HG03159 (cell line): Measurements from ENCODE around the gene DPY19L1.
"Not testable (repeated sequence)": the region's sequence is repeated elsewhere in the genome, so short reads cannot be mapped to it uniquely, and the experiment has no call there.

Experiments
- ATAC-seq: cut with Tn5 transposase; IDR thresholded peaks from one replicate; pipeline ENCODE4 v1.9.1; 2021; ENCODE audit warnings: mild to moderate bottlenecking, moderate library complexity; ENCODE audit not compliant: unreplicated experiment

The DPY19L1 gene

DNA sequence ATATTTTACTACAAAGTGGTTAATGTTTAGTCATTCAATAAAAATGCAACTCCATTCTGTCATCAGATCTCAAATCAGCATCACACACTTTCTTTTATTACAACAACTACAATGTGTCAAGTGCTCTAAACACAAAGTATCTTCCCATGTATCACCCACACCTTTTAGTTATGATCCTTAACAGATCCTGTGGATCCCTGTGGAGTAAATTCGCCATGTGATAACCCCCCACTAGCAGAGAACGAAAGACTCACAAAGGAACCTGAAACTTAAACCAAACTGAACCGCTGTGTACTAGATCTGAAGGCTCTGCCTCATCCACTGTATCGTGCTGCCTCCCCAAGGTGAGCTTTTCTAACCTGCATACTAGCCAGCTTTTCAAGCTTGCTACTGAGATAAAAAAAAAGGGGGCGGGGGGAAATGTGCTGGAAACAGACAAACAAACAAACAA lies 1.7 kb downstream of the DPY19L1 start:
- ATAC-seq, result no peak

DNA sequence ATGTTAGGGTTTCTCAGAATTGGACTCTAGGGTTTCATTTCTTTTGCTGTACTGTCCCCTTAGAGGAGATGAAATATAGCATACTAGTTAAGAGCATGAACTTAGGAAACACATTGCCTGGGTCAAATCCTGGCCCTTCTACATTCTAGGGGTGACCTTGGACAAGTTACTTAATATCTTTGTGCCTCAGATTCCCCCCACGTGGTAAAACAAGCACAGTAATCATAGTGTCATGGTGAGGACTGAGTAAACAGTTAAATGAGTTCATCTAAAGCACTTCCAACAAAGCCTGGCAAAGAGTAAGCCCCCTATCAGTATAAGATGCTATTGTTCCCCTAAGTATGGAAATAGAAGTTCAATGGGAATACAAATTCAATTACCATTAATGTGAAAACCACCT lies 5.1 kb downstream of the DPY19L1 start:
- no peak for ATAC-seq

GRCh38 chr7:35030848-35031247 lies 6.4 kb downstream of the DPY19L1 start:
- no peak for ATAC-seq

DNA sequence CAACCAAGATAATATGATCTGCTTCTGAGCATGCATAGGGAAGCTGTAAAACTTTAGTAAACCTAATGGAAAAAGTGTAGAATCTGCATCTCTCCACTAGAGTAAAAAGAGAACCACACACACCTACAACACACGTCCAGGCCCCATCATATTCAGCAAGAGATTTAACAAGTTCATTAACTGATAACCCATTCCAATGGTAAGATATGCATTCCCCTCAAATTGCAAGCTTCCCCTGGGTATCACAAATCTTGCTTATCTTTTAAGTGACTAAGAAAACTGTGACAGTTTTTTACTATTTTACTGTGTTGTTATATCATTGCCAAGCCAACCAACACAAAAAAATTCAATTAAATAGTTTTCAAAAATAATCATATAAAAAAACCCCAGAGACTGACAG lies 8.0 kb downstream of the DPY19L1 start:
- no peak for ATAC-seq

DNA sequence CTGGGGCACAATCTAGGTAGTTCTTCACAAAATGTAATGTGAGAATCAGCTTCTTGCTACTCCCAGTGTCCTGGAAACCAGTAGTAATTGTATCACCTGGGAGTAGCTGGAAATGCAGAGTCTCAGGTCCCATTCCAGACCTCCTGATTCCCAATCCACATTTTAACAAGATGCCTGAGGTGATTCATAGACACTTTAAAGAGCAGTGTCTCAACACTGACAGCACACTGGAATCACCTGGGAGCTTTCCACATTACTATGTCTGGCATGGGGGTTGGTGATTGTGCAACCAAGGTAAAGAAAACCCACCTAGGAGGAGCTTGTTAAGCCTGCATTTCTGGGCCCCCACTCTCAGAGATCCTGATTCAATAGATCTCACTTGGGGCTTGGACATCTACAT lies 11.1 kb downstream of the DPY19L1 start:
- no peak for ATAC-seq

- no peak for ATAC-seq
Measured at GRCh38 chr7:35025369-35025870, 11.9 kb downstream of the DPY19L1 start.

DNA sequence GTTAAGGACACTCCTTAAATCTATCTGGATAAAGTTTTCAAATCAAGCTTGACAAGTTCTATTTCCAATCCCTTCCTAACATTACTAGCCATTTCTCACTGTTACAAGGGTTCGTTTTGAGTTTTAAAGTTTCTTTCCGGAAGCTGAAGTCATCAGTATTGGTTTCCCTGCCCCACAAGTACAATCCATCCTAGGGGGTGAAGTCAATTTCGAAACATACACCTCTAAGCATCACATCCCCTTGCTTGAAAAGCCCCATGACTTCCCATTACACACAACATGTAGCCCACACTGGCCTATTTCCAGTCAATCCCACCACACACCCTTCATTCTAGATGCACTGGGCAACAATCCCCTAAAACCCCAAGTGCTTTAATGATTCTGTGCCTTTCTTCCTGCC lies 13.0 kb downstream of the DPY19L1 start:
- ATAC-seq, result no peak

DNA sequence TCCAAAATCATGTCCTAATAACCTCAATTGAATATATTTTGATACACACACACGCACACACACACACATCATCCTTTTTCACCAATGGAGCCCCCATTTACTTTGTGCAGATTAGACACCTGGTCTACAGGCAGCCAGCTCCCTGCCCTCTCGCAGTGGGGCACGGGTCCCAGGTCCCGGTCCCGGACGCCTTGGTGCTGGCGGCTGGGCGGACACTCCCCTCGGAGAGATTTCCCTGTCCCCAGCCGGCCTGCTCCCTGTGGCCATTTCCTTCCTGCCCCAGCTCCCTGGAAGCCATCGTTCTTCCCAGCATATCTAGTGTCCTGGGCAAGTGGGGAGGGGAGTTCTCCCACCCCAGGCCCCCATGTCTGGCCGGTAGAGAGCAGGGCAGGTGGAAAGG lies 14.6 kb downstream of the DPY19L1 start:
- ATAC-seq, result no peak

DNA sequence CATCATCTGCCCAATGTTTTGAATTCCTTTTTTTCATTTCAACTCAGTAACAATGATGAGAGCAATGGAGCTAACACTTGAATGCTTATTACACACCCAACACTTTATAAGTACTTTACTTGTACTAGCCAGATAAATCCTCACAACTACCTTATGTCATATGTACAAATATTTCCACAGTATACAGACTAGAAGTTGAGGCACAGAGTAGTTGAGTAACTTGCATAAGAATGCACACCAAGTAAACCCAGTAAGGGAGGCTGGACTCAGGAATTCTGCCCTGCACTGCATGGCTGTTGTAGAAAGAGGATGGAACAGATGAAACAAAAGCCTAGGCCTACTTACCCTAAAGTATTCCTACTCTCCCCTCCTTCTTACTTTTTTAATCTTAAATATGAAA lies 15.8 kb downstream of the DPY19L1 start:
- ATAC-seq, result no peak

- no peak for ATAC-seq
Measured at GRCh38 chr7:35019801-35020200, 17.5 kb downstream of the DPY19L1 start.

- no peak for ATAC-seq
Measured at GRCh38 chr7:35019179-35019729, 18.0 kb downstream of the DPY19L1 start.

GRCh38 chr7:35015346-35015859 lies 21.9 kb downstream of the DPY19L1 start:
- ATAC-seq, result no peak

DNA sequence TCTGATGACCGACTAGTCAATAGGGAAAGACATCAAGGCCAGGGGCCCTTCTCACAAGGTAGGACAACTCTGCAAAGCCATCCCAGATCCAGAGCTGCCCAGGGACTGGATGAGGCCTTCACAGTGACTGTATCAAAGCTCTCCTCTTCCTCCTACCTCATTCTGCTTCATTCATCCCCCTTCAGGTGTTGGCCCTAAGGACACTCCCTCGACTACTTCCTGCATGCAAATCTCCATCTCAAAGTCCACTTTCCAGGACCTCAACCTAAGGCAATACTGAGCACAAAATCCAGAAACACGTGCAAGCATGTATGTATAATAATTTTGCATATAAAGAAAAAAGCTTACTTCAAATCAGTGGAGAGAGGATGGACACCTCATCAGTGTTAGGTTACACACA lies 25.1 kb downstream of the DPY19L1 start:
- ATAC-seq, result no peak

GRCh38 chr7:35011085-35011484 lies 26.2 kb downstream of the DPY19L1 start:
- no peak for ATAC-seq

- ATAC-seq, result no peak
Measured at GRCh38 chr7:35007768-35008167, 29.5 kb downstream of the DPY19L1 start.

GRCh38 chr7:35004531-35005095 lies 32.7 kb downstream of the DPY19L1 start:
- no peak for ATAC-seq

DNA sequence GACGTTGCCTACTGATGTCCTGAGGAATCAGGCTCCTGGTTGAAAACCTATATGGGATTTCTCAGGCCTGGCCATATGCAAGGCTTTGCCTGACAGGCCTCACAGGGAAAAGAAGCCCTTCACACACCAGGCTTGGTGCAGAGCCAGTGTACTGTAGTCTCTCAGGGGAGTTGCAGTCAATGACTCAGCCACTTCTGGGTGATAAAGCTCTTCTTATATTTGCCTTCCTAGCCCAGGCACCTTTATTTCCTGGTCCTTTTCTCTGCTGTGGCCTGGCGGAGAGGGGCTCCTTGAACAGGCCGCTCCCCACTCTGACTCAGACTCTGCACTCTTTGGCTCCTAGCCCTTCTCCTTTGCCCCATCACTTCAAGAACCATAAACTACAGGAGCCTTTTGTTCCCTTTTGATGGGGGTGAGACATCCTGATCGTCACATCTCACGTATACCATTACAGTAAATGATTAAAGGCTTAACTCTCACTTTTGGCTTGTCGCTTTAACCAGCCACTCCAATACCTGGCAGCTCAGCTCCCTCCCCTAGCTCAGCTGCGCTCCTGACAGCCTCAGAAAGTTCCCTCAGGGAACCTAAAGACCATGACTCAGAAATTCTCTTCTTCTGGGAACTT lies 33.5 kb downstream of the DPY19L1 start:
- ATAC-seq, result no peak

- not testable (repeated sequence) for ATAC-seq
Measured at GRCh38 chr7:35003177-35003650, 34.1 kb downstream of the DPY19L1 start.

DNA sequence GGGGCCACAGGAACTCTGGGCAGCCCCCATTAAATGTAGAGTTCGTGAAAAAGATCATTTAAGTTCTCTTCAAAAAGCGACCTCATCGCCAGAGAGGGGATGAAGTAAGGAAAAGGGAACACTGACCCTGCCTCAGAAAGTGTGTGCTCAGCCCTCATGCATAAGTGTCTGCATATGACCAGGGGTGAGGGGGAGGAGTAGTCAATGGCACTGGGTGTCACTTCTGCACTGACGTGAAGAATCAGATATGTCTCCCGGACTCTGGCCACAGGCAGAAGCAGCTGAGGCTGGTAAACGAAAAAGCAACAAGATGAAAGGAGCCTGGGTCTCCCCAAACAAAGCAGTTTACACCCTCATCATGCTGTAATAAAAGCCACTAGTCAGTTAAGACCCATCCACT lies 39.0 kb downstream of the DPY19L1 start:
- not testable (repeated sequence) for ATAC-seq

DNA sequence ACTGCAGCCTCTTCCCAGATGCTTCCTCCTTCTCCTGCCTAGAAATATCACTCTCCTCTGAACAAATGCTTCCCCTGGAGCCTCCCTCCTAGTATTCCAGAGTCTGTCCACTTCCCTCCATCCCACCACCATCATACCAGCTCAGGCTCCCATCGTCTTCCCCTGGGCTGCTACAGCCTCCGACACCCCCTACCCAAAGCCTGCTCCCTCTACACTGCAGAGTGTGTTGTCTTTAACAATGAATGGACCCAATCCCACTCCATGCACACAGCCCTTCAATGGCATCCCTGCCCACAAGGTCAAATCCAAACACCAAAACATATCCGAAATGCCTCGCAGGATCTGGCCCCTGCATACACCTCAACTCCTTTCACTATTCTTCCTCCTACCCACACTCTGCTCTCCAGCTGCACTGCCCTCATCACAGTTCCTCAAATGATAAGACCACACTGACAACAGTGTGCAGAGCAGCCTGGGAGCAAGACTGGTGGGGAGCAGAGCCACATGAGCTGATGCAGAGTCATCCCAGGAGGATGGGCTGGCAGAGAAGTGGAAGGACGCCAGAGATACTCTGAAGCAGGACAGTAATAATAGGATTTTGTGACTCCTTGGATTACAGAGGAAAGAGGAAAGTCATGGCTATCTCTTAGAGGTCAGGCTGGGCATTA lies 40.7 kb downstream of the DPY19L1 start:
- ATAC-seq, result peak; percentile 51

DNA sequence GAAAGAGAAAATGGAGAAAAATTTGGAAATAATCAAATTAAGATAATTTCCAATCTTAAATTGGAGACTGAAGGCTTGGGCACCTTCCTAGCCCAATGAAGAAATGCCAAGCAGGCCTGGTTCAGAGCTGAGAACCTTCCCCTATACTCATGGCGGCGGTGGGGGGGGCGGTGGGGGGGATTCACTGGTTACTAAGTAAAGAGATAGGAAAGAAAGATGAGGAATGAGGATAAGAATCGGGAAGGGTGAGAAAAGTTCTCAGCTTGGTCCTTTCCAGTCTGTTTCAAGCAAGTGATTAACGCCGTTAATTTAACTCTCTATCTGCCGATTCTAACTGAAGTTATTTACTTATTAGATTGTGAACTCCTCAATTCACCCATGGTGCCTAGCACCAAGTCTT lies 41.5 kb downstream of the DPY19L1 start:
- ATAC-seq, result no peak
